ENCODE data around the gene ISG20L2. TPM values are rescaled to one million over a fixed set of nuclear protein-coding genes. Genes with fewer than 3 reads are reported as not detected.

Gene ISG20L2
- total RNA-seq, 2 experiments from 2014 or later = 56.3 to 58.8 TPM

- ATAC-seq (no peak), DNase-seq (no peak)
- CTCF ChIA-PET = interaction anchor here (0.8 to 19.7 kb wide), 10 partner anchors 10 to 56 kb away, joined by 3 to 543 read pairs (median 9); partner anchors contain the start of genes CRABP2, HAPLN2, ISG20L2 and METTL25B
- no peaks in the 10 kb centered on the region for H3K9me3 Mint-ChIP-seq (ENCODE audit: insufficient read depth)
- no peaks in the 10 kb centered on the region for H3K36me3 Mint-ChIP-seq (ENCODE audit: low read depth)
- no peak overlapping the region for H3K27ac Mint-ChIP-seq
- POLR2A ChIA-PET = interaction anchor here (1.5 kb wide), 1 partner anchor 31 kb away, joined by 5 read pairs; no protein-coding TSS in a partner anchor
- no peak overlapping the region for H3K4me3 Mint-ChIP-seq
- H3K4me1 Mint-ChIP-seq (ENCODE audit: low read depth) = peaks cover 16% of the 10 kb centered on the region
- H3K27me3 Mint-ChIP-seq (ENCODE audit: low read depth) = peaks cover 72% of the 10 kb centered on the region
These were observed 53.1 kb downstream of the ISG20L2 start for GRCh38 chr1:156675210-156676113.

GRCh38 chr1:156673387-156674121 is 55.0 kb downstream of the ISG20L2 start:
- no peaks in the 10 kb centered on the region for H3K9me3 Mint-ChIP-seq (ENCODE audit: insufficient read depth)
- ATAC-seq (no peak), DNase-seq (no peak)
- no peaks in the 10 kb centered on the region for H3K36me3 Mint-ChIP-seq (ENCODE audit: low read depth)
- POLR2A ChIA-PET = no interaction called here
- H3K4me3 Mint-ChIP-seq = no peak overlapping the region
- H3K27ac Mint-ChIP-seq = no peak overlapping the region
- H3K4me1 Mint-ChIP-seq (ENCODE audit: low read depth) = peaks cover 16% of the 10 kb centered on the region
- CTCF ChIA-PET = interaction anchor here (1.2 kb wide), 1 partner anchor 13 kb away, joined by 3 read pairs; no protein-coding TSS in a partner anchor
- peaks cover 62% of the 10 kb centered on the region for H3K27me3 Mint-ChIP-seq (ENCODE audit: low read depth)

Other genes with a start within 250 kb of the ISG20L2 start
- 10 to 100 TPM; 34.8 to 40.1 TPM for gene MEF2D, start 228.0 kb downstream of the ISG20L2 start, total RNA-seq
- gene IQGAP3, start 156.2 kb downstream of the ISG20L2 start, total RNA-seq = 10 to 100 TPM; 28.6 to 31.0 TPM
- gene TTC24, start 149.0 kb downstream of the ISG20L2 start, total RNA-seq = 10 to 100 TPM; 18.6 to 19.7 TPM
- gene NAXE, start 137.0 kb downstream of the ISG20L2 start, total RNA-seq = 10 to 100 TPM; 54.3 to 60.3 TPM
- gene GPATCH4, start 127.3 kb downstream of the ISG20L2 start, total RNA-seq = 10 to 100 TPM; 43.9 to 44.7 TPM
- gene HAPLN2, start 109.4 kb downstream of the ISG20L2 start, total RNA-seq = not detected
- gene BCAN, start 86.6 kb downstream of the ISG20L2 start, total RNA-seq = not detected
- gene NES, start 51.4 kb downstream of the ISG20L2 start, total RNA-seq = not detected
- gene CRABP2, start 23.2 kb downstream of the ISG20L2 start, total RNA-seq = 1 to 10 TPM; 1.3 to 1.9 TPM
- gene METTL25B, start 297 bp downstream of the ISG20L2 start, total RNA-seq = 10 to 100 TPM; 30.0 to 34.0 TPM
- gene MRPL24, start 12.3 kb upstream of the ISG20L2 start, total RNA-seq = 10 to 100 TPM; 59.8 to 62.6 TPM
- 100 to 1,000 TPM; 261 to 264 TPM for gene HDGF, start 22.9 kb upstream of the ISG20L2 start, total RNA-seq
- 10 to 100 TPM; 71.9 to 75.5 TPM for gene PRCC, start 38.8 kb upstream of the ISG20L2 start, total RNA-seq
- gene SH2D2A, start 88.1 kb upstream of the ISG20L2 start, total RNA-seq = 10 to 100 TPM; 84.0 to 86.7 TPM
- under 1 TPM; 0.21 TPM for gene INSRR, start 130.4 kb upstream of the ISG20L2 start, total RNA-seq
- 1 to 10 TPM; 9.9 TPM for gene NTRK1, start 132.1 kb upstream of the ISG20L2 start, total RNA-seq
- gene PEAR1, start 165.0 kb upstream of the ISG20L2 start, total RNA-seq = under 1 TPM; 0.21 to 0.40 TPM
- gene LRRC71, start 191.9 kb upstream of the ISG20L2 start, total RNA-seq = not detected